K562 (cell line): ENCODE data around the gene ASPHD2. TPM values are rescaled to one million over a fixed set of nuclear protein-coding genes. Genes with fewer than 3 reads are reported as not detected.

ENCODE experiments used
- C11orf30 ChIP-seq: fragments of 450-650 bp; IDR thresholded peaks from 2 replicates; pipeline ENCODE4 v1.6.1; 2016; ENCODE audit warnings: low read depth, mild to moderate bottlenecking
- L3MBTL2 ChIP-seq: fragments of 450-650 bp; IDR thresholded peaks from 2 replicates; pipeline ENCODE4 v1.6.1; 2016; ENCODE audit warnings: mild to moderate bottlenecking, moderate library complexity
- MIER1 ChIP-seq: fragments of 450-650 bp; IDR thresholded peaks from 2 replicates; pipeline ENCODE4 v1.6.1; 2016; ENCODE audit warnings: antibody characterized with exemption, mild to moderate bottlenecking, low read depth
- POLR2G ChIP-seq: fragments of 200-400 bp; formaldehyde crosslinking; IDR thresholded peaks from 2 replicates; pipeline ENCODE4 v1.6.1; 2017; ENCODE audit warnings: low read depth, mild to moderate bottlenecking, antibody characterized with exemption, low read length, moderate library complexity
- SAP30 ChIP-seq: fragments of 200-600 bp; sonication (generic); IDR thresholded peaks from 2 replicates; pipeline ENCODE4 v1.6.1; 2012; ENCODE audit warnings: borderline replicate concordance, low read depth, mild to moderate bottlenecking, moderate library complexity, low read length, control low read depth, inconsistent platforms; ENCODE audit not compliant: insufficient read depth, poor library complexity, severe bottlenecking
- TBL1XR1 ChIP-seq, 2 experiments: IDR thresholded peaks; 2 replicates each; pipeline ENCODE4 v1.6.1; 2012; ENCODE audit warnings: improper control_type of control experiment in 2 of 2, low read length in 2 of 2, mild to moderate bottlenecking in 1 of 2
- ZBTB8A ChIP-seq: fragments of 450-650 bp; IDR thresholded peaks from 2 replicates; pipeline ENCODE4 v1.6.1; 2018; ENCODE audit warnings: mild to moderate bottlenecking, moderate library complexity; ENCODE audit not compliant: partially characterized antibody
- ZC3H4 ChIP-seq: sonication (generic); formaldehyde crosslinking; IDR thresholded peaks from 2 replicates; pipeline ENCODE4 v1.9.0; 2021; ENCODE audit warnings: missing genetic modification reagents, borderline replicate concordance
- polyA plus RNA-seq, 8 experiments: library from polyadenylated mRNA; depleted of rRNA in 4 of 8; stranded (reverse) in 5 of 8; unstranded in 3 of 8; fragments of >200 nt; fragmentation: Nextera tagmentation in 2 of 8; fragmentation: Illumina TruSeq in 1 of 8; extraction: Ambion mirVana in 2 of 8; extraction: Trizol in 1 of 8; gene quantifications; 2 replicates each; pipeline versions ENCODE4 v1.2.1 to v1.2.3, GENCODE V29; 2011 to 2014; ENCODE audit warnings: inconsistent platforms in 1 of 8, missing spikeins in 1 of 8
- total RNA-seq, 7 experiments: library from RNA; depleted of rRNA in 6 of 7; stranded (reverse); fragments of >200 nt in 6 of 7; fragmentation: Illumina TruSeq in 2 of 7; extraction: Trizol in 2 of 7; gene quantifications; 2 replicates each; pipeline versions ENCODE4 v1.2.1 to v1.2.3, GENCODE V29; 2011 to 2021; ENCODE audit warnings: low replicate concordance in 1 of 7
- TF ChIP-seq, protein P1 (sequence below): fragments of 450-650 bp; conservative IDR thresholded peaks from 2 replicates; pipeline ENCODE4 v1.6.1; 2016; ENCODE audit warnings: missing genetic modification characterization, low read depth, mild to moderate bottlenecking, missing compliant biosample characterization, moderate library complexity
- TF ChIP-seq, protein P2 (sequence below): IDR thresholded peaks from 2 replicates; pipeline ENCODE4 v1.6.1; 2012; ENCODE audit warnings: low read depth, low read length, improper control_type of control experiment, borderline replicate concordance
- TF ChIP-seq, protein P3 (sequence below), 2 experiments: fragments of 450-650 bp; conservative IDR thresholded peaks; 2 replicates each; pipeline ENCODE4 v1.6.1; 2017; ENCODE audit warnings: mild to moderate bottlenecking in 2 of 2, moderate library complexity in 2 of 2
- TF ChIP-seq, protein P4 (sequence below): fragments of 450-650 bp; IDR thresholded peaks from 2 replicates; pipeline ENCODE4 v1.6.1; 2016; ENCODE audit warnings: borderline replicate concordance
- TF ChIP-seq, protein P5 (sequence below), 2 experiments: fragments of 450-650 bp in 1 of 2; IDR thresholded peaks; 2 replicates each; pipeline ENCODE4 v1.6.1; 2011 to 2017; ENCODE audit warnings: low read depth in 2 of 2, antibody characterized with exemption in 1 of 2, borderline replicate concordance in 1 of 2, low read length in 1 of 2, mild to moderate bottlenecking in 1 of 2, mixed read lengths in 1 of 2; ENCODE audit not compliant: control insufficient read depth in 1 of 2

The ASPHD2 gene
- total and polyA plus RNA-seq, 9 of the 15 experiments (the other 6 are each of a cell fraction or from before 2014, with no cell fraction given) = 0.18 to 0.64 (median 0.36) TPM

DNA sequence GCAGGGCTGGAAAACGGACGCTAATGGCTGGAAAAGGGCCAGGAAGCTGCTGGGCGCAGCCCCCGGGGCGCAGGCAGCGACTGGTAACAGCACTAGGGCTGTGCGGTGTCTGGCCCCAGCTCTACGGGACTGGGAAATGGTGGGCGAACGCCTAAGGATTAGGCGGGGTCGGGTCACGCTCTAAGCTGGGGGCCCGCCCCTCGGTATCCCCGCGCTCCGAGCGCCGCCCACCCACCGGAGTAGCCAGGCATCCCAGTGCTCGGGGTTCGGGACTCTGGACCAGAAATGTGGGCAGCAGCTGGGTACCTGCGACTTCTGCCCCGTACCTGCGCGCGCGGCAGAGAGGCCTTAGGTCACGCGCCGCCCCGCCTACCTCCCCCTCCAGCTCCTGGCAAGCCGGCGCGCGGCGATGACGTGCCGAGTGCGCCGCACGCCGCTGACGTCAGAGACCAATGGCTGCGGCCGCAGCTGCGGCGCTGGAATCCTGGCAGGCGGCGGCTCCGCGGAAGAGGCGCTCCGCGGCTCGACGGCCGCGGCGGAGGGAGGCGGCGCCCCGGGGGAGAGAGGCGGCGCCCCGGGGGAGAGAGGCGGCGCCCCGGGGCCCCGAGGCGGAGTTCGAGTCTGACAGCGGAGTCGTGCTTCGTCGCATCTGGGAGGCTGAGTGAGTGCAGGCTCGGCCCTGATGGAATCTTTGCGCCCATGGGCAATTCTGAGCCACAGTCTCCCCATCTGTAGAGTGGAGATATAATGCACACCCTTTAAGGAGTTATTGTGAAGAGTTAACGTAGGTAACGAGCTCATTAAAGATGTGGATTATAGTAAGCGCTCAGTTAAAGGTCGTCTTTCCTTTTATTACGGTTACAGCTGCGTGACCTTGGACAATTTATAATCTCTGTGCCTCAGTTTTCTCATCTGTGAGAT lies 54.6 kb downstream of the ASPHD2 start, which contains the start of the genes HPS4 and SRRD (continued):
- TF ChIP-seq, protein P1, sequence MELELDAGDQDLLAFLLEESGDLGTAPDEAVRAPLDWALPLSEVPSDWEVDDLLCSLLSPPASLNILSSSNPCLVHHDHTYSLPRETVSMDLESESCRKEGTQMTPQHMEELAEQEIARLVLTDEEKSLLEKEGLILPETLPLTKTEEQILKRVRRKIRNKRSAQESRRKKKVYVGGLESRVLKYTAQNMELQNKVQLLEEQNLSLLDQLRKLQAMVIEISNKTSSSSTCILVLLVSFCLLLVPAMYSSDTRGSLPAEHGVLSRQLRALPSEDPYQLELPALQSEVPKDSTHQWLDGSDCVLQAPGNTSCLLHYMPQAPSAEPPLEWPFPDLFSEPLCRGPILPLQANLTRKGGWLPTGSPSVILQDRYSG (tag) = 0 out of 2 replicates have a peak, but pooled peaks have one; percentile 32
- TF ChIP-seq POLR2G (peak; percentile 87), TBL1XR1 (IDR thresholded peaks at IDR 0.05; ENCODE audit: low read length in 2 of 2) (peak in 1 of 2 experiments; percentile 88; a peak in 2 of 4 replicates), ZC3H4 (no peak), MIER1 (0 out of 2 replicates have a peak, but pooled peaks have one; percentile 39), SAP30 (no peak), L3MBTL2 (peak; percentile 56; the same call in 1 of the 2 replicates), C11orf30 (peak; percentile 90), ZBTB8A (no peak)
- TF ChIP-seq, protein P2, sequence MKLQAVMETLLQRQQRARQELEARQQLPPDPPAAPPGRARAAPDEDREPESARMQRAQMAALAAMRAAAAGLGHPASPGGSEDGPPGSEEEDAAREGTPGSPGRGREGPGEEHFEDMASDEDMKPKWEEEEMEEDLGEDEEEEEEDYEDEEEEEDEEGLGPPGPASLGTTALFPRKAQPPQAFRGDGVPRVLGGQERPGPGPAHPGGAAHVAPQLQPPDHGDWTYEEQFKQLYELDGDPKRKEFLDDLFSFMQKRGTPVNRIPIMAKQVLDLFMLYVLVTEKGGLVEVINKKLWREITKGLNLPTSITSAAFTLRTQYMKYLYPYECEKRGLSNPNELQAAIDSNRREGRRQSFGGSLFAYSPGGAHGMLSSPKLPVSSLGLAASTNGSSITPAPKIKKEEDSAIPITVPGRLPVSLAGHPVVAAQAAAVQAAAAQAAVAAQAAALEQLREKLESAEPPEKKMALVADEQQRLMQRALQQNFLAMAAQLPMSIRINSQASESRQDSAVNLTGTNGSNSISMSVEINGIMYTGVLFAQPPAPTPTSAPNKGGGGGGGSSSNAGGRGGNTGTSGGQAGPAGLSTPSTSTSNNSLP = no peak
- TF ChIP-seq, protein P3, sequence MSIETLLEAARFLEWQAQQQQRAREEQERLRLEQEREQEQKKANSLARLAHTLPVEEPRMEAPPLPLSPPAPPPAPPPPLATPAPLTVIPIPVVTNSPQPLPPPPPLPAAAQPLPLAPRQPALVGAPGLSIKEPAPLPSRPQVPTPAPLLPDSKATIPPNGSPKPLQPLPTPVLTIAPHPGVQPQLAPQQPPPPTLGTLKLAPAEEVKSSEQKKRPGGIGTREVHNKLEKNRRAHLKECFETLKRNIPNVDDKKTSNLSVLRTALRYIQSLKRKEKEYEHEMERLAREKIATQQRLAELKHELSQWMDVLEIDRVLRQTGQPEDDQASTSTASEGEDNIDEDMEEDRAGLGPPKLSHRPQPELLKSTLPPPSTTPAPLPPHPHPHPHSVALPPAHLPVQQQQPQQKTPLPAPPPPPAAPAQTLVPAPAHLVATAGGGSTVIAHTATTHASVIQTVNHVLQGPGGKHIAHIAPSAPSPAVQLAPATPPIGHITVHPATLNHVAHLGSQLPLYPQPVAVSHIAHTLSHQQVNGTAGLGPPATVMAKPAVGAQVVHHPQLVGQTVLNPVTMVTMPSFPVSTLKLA (conservative IDR thresholded peaks at IDR 0.05) = peak; percentile 79 to 93
- TF ChIP-seq, protein P4, sequence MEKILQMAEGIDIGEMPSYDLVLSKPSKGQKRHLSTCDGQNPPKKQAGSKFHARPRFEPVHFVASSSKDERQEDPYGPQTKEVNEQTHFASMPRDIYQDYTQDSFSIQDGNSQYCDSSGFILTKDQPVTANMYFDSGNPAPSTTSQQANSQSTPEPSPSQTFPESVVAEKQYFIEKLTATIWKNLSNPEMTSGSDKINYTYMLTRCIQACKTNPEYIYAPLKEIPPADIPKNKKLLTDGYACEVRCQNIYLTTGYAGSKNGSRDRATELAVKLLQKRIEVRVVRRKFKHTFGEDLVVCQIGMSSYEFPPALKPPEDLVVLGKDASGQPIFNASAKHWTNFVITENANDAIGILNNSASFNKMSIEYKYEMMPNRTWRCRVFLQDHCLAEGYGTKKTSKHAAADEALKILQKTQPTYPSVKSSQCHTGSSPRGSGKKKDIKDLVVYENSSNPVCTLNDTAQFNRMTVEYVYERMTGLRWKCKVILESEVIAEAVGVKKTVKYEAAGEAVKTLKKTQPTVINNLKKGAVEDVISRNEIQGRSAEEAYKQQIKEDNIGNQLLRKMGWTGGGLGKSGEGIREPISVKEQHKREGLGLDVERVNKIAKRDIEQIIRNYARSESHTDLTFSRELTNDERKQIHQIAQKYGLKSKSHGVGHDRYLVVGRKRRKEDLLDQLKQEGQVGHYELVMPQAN = peak; percentile 62; the same call in 1 of the 2 replicates
- TF ChIP-seq, protein P5, sequence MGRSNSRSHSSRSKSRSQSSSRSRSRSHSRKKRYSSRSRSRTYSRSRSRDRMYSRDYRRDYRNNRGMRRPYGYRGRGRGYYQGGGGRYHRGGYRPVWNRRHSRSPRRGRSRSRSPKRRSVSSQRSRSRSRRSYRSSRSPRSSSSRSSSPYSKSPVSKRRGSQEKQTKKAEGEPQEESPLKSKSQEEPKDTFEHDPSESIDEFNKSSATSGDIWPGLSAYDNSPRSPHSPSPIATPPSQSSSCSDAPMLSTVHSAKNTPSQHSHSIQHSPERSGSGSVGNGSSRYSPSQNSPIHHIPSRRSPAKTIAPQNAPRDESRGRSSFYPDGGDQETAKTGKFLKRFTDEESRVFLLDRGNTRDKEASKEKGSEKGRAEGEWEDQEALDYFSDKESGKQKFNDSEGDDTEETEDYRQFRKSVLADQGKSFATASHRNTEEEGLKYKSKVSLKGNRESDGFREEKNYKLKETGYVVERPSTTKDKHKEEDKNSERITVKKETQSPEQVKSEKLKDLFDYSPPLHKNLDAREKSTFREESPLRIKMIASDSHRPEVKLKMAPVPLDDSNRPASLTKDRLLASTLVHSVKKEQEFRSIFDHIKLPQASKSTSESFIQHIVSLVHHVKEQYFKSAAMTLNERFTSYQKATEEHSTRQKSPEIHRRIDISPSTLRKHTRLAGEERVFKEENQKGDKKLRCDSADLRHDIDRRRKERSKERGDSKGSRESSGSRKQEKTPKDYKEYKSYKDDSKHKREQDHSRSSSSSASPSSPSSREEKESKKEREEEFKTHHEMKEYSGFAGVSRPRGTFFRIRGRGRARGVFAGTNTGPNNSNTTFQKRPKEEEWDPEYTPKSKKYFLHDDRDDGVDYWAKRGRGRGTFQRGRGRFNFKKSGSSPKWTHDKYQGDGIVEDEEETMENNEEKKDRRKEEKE (IDR thresholded peaks at IDR 0.05; ENCODE audit: borderline replicate concordance in 1 of 2, control insufficient read depth in 1 of 2, low read depth in 2 of 2, low read length in 1 of 2) = no peak
